Measurements from ENCODE around the gene USH1C. TPM values are rescaled to one million over a fixed set of nuclear protein-coding genes. Genes with fewer than 3 reads are reported as not detected.

Gene USH1C
- total RNA-seq, 1 experiment from 2014 or later, result 1.0 TPM

DNA sequence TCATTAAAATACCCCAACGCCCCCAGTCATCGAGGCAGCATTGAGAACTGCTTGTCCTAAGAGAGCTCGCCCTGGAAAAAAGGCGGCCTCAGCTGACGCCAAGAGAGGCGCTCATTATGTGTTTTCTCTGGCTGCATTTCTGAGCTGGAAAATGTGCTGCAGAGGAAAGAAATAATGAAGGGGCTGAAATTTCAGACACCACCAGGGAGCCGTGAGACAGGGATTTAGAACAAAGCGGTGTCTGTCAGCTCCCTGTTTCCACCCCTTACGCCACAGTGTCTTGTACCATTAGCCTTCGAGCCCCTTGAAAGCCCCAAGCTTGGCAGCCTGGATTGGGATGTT is 14.4 kb downstream of the USH1C start:
- Histone ChIP-seq H3K4ac (ENCODE audit: low read depth, low read length) (no peak overlapping the region), H3K56ac (ENCODE audit: insufficient read length, low read depth, low read length) (no peak overlapping the region), H4K20me1 (ENCODE audit: control insufficient read depth, insufficient read depth, insufficient read length) (no peaks in the 10 kb centered on the region), H3K18ac (ENCODE audit: insufficient read length, low read depth, low read length) (no peak overlapping the region), H3K27ac (ENCODE audit: insufficient read length, low read depth, low read length) (no peak overlapping the region), H3K9ac (ENCODE audit: extremely low read depth, insufficient read length, low read length) (no peak overlapping the region), H3K4me1 (ENCODE audit: insufficient read depth, low read length) (no peaks in the 10 kb centered on the region), H2AFZ (ENCODE audit: low read length) (no peak overlapping the region), H2BK120ac (ENCODE audit: low read depth, low read length, poor library complexity, severe bottlenecking) (no peak overlapping the region), H3K14ac (ENCODE audit: insufficient read depth, low read length) (no peak overlapping the region; the same call in 1 of the 2 replicates), H3K79me1 (ENCODE audit: insufficient read depth, low read depth, low read length, poor library complexity, severe bottlenecking) (no peaks in the 10 kb centered on the region), H3K79me2 (ENCODE audit: insufficient read depth, low read length) (no peaks in the 10 kb centered on the region), H4K8ac (replicated peaks; ENCODE audit: insufficient read length, low read depth, low read length) (no peak overlapping the region), H2BK15ac (ENCODE audit: low read depth, low read length) (no peak overlapping the region), H3T11ph (ENCODE audit: low read length) (no peak overlapping the region), H4K5ac (ENCODE audit: insufficient read length, low read depth, low read length) (no peak overlapping the region), H2BK5ac (ENCODE audit: insufficient read length, low read length) (no peak overlapping the region), H3K4me2 (ENCODE audit: insufficient read depth, insufficient read length, low read length) (no peak overlapping the region), H3K27me3 (ENCODE audit: insufficient read depth, low read length) (no peaks in the 10 kb centered on the region), H2AK5ac (ENCODE audit: insufficient read length, low read length) (no peak overlapping the region), H3K9me3 (ENCODE audit: control insufficient read depth, low read depth, low read length) (no peaks in the 10 kb centered on the region), H2BK12ac (ENCODE audit: insufficient read length, low read depth, low read length) (no peak overlapping the region), H3K23ac (ENCODE audit: insufficient read length, low read depth, low read length) (no peak overlapping the region), H4K91ac (ENCODE audit: insufficient read length, low read depth, low read length) (no peak overlapping the region), H3K23me2 (ENCODE audit: insufficient read length, low read depth, low read length, poor library complexity, severe bottlenecking) (no peaks in the 10 kb centered on the region), H2BK20ac (ENCODE audit: low read depth, low read length, poor library complexity, severe bottlenecking) (no peak overlapping the region)
- H3K27me3 Mint-ChIP-seq (ENCODE audit: low read depth), result no peaks in the 10 kb centered on the region; the same call in 1 of the 2 replicates
- no peaks in the 10 kb centered on the region for H3K36me3 Mint-ChIP-seq (ENCODE audit: insufficient read depth in 1 of 3, low read depth in 3 of 3)
- H3K27ac Mint-ChIP-seq, result no peak overlapping the region
- DNase-seq, result no peak
- H3K9me3 Mint-ChIP-seq, result no peaks in the 10 kb centered on the region
- TF ChIP-seq CTCF (conservative IDR thresholded peaks at IDR 0.05), result no peak
- no CpG with 5 or more reads among the region's 10 CpGs for WGBS (ENCODE audit: extremely low coverage, insufficient read length, low lambda C conversion rate)
- no peak overlapping the region for H3K4me3 Mint-ChIP-seq
- H3K4me1 Mint-ChIP-seq, result peaks cover 0 to 25% of the 10 kb centered on the region in 2 experiments; a peak in 2 of 4 replicates
